ENCODE data around the gene LYST.

- TF ChIP-seq POLR2A (IDR thresholded peaks at IDR 0.05), result no peak
- TF ChIP-seq CTCF (IDR thresholded peaks at IDR 0.05), result no peak
- no peak for TF ChIP-seq EP300 (IDR thresholded peaks at IDR 0.05)
These were observed 142.0 kb downstream of the LYST start for GRCh38 chr1:235724730-235725129.

Data from tibial nerve (tissue), 4 donors.